ENCODE measurements around the gene TPBG.
"Not testable (repeated sequence)": the region's sequence is repeated elsewhere in the genome, so short reads cannot be mapped to it uniquely, and the experiment has no call there.

The TPBG gene

DNA sequence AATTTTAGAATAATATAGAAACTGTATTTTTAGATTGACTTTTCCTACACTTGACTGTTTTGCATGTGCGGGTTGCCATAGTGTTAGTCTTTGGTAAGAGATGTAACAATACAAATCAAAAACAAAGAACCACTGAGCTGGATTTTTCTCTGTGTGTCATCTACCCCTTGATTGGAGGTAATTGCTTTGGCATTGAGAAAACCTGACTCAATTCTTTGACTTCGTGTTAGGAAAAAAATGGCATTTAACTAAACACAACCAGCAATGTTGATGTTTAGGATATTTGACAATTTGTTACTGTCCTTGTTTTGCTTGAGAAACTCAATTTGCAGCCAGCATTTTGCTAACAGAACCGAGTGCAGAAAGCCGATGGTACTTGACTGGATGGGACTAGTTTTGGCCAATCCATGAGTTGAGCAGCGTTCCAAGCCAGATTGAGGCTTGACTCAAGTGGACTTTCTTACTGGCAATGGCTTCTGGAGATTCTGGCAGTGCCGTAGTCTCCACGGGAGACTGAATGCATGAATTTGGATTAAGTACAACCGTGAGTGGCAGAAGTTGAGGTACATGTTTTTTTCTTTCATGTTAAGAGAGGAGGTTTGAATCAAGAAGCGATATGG is 17.1 kb downstream of the TPBG start:
- DNase-seq = no peak

DNA sequence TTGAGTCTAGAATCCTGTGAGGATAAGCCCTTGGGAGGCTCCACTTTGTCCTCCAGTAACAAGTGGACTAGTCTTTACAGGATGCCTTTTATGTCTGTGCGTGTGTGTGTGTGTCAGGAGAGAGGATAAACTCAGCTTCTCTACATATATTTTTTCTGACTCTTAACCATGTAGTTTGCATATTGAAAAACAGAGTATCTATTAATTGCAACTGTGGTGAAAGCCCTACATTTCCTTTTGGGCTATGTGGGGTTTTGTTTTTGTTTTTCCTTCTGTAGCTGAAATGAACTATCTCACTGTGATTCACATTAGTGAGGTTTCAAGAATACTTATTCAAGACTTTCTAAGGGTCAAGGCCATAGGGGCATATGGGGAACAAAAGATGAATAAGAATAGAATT is 17.7 kb downstream of the TPBG start:
- no peak for DNase-seq

DNA sequence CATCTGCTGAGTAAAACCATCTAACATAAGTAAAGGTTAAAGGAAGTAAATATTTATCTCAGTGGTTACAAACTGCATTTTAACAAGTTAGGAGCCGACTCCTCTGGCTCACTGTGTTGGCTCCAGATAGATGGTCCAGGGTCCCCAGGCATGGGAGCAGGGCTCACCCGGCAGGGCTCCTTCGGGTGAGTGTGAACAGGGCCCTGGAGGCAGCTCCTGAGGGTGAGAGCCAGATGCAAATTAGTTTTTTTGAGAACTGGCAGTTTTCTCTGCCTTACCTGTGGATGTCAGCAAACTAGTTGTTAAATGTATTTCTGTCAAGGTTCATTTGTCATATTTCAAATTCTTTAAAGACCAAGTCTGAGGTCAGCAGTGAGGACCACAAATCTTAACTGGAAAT is 21.5 kb downstream of the TPBG start:
- no peak for DNase-seq

DNA sequence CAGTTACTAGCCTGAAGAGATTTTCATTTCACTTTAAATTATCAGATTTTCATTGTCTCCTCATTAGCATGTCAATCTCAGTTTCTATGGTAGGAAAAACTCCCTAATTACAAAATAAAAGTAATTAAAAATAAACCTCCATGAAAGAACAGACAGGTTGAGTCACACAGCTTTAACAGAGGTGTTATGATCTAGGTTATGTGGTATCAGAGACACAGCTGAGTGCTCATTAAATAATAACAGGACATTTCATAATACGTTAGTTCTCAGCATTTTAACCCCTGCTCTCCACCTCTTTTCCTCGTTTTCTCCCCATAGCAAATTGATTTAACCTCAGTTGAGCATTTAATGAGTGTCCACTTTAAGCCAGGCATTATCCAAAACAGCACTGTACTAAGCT is 21.9 kb downstream of the TPBG start:
- DNase-seq = no peak

DNA sequence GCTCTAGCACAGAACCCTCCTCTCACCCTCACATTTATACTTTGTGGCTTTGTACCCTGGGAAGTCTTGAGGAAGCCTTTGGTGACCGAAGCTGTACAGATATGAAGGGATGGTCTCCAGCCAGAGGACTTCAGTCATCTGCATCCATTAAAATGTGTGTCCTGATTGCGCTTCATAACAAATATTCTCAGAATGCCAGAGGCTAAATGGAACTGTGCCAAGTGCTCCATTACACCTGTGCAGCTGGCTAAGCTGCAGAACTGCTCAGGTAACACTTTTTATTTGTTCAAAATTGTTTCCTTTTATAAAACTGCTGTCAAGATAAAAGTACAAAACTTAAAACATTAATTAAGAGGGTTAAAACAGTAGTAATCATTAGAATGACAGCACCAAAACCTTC is 22.3 kb downstream of the TPBG start:
- no peak for DNase-seq

DNA sequence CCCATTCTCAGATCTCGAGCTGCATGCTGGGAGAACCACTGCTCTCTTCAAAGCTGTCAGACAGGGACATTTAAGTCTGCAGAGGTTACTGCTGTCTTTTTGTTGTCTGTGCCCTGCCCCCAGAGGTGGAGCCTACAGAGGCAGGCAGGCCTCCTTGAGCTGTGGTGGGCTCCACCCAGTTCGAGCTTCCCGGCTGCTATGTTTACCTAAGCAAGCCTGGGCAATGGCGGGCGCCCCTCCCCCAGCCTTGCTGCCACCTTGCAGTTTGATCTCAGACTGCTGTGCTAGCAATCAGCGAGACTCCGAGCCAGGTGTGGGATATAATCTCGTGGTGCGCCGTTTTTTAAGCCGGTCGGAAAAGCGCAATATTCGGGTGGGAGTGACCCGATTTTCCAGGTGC is 31.2 kb downstream of the TPBG start:
- not testable (repeated sequence) for DNase-seq

DNA sequence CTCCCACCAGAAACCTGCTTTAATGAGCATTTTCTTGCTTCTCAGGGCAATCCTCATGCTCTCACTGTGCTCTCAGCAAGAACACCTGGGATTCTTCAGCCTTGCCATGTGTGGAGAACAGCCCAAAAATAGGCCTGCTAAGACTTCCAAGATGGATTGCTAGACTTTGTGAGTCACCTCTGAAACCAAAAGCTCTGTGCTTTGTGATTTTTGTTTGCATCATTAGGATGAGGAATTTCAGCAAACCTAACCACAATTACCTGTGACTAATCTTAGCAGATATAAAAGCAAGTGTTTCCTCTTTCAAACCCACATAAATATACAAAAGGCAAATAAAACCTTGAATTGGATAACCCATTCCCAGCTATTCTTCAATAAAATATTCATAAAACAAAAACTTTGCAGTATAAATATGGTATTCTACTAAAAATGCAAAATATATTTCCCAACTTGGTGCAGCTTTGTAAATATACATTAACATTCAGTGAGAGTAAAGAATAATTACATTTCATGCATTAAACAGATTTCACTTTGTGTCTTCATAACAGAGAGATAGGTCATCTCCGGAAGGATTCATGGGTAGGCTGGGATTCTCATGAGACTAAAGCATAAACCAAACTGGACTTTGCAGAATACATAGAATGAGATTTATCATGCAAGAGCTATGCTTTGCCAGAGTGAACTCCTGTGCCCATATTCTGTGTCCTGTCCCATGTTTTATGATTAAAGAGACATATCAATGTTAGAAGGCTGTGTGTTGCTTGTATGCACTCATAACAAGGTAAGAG is 33.5 kb downstream of the TPBG start:
- DNase-seq = no peak

DNA sequence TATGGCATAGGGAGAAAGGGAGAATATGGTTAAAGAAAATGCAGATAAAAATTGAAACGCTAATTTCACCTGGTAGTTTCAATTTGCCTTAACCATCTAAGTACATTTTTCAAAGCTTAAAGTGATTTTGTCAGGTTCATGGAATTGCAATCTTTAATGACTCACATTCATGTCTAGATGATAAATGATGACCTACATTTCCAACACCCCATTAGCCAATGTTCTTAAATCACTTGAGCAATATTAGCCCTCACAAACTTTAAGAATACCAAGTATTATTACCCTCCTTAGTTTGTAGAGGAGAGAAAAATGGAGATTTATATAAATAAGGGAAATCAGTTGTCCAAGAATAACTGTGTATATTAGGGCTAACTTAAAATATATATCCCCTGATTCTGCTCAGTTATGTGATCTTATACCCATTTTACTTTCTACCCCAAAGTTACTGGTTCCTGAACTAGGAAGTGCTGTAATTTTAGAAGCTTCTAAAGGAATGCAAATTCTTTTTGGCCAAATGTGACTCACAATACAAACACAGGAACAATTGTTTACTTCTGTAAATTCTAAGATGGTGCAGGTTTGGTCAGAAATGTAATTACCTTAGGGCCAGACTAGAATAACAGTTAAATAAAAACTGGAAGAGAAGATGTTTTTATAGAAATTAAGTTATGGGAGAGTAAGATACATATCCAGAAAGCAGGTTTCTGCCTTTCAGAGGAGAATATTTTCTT is 34.5 kb downstream of the TPBG start:
- DNase-seq = no peak

DNA sequence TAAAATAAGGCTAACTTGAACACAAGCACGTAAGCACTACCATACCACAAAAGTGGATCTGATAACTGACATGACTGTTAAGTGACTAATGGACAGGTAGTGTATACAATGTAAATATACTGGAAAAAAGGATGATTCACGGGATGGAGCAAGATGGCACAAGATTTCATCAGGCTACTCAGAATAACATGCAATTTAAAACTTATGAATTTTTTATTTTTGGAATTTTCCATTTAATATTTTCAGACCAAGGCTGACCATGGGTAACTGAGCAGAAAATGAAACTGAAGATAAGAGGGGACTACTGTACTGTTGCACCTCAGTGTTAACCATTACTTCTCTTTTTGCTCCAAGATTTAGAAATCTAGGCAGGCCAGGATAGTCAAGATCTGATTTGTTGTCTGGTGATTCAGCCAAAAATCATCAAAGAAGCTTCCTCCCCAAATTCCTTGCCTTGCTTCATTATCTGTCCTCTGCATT is 45.4 kb downstream of the TPBG start:
- no peak for DNase-seq

DNA sequence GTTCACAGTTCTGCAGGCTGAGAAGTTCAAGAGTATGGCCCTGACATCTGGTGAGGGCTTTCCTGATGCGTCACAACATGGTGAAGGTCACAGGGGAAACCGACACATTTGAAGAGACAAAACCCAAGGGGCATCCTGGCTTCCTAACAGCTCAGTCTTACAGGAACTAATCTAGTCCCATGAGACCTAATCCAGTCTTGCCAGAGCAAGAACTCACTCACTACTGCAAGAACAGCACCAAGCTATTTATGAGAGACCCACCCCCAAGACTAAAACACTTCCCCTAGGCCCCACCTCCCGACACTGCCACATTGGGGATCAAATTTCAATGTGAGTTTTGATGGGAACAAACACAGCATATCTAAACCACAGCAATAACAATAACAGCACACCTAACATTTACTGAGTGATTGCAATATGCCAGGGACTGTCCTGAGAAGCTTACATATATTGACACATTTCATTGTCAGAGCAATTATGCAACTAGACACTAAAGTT is 46.6 kb downstream of the TPBG start:
- no peak for DNase-seq

DNA sequence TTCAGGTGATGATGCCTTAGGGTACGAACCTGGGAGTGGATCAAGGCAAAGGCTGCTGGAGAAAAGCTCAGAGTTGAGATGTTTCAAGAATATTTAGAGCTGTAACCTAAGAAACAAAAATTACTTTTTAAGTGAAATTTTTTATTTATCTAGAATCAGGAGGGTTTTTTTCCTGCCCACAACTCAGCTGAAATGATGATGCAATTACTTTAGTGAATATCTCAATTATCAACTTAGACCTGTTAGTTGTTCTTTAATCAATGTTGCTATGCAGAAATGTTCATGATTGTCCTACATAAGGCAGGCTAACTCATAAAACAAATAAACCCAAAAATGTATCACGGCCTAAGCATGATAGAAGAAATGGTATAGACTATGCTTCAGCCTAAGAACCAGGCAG is 50.3 kb downstream of the TPBG start:
- no peak for DNase-seq

DNA sequence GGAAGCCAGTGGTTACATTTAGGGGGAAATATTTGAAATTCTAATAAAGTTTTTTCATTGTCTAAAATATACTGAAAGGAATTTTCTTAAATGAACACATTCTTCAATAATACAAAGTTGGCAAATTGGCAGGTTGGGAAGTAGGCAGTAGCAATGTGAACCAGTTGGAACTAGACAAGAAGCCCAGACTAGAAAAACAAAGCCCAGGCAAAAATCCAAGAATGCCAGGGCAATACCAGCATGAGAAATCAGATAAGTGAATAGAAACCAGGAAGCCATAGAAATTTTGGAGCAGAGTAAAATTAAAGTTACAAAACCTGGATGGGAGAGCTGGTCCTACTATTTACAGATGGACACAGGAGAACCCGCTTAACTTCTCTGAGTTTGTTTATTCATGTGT is 52.2 kb downstream of the TPBG start:
- DNase-seq = no peak

DNA sequence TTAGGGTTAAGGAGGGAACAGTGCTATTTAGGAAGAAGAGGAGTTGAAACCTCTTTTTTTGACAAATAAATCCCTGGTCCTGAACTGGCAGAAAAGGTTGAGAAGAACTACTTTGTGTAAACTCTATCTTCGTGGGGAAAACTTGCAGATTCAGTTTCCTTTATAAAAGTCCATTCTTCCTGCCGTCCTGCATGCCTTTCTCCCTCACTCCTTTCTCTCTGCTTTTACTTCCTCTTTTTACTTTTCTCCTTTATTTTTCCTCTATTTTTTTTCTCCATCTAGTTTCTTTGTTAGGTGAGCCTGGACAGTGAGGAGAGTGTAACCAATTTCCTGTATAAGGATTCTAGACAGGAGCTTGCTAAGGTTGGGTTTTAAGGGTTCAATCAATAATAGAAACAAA is 52.7 kb downstream of the TPBG start:
- no peak for DNase-seq
